GM12878 (cell line): ENCODE measurements around the gene PDZRN4. TPM values are rescaled to one million over a fixed set of nuclear protein-coding genes. Genes with fewer than 3 reads are reported as not detected.

Source experiments
- ATAC-seq: fragments of 200-7000 bp; cut with Tn5 transposase; 3 replicates; pipeline ENCODE4 v1.9.1; 2020; ENCODE audit warnings: mild to moderate bottlenecking, moderate library complexity
- BruUV-seq: library from RNA; stranded (reverse); fragments of 400-500 nt; replicated peaks from 2 replicates; lab custom pipeline; 2021; lab: Mats Ljungman, UMichigan
- CTCF ChIA-PET: fragments of 300-600 bp; sonication (Branson Sonifier 250); formaldehyde crosslinking; extraction: SDS; loops from one replicate; lab custom pipeline; 2021; ENCODE audit warnings: inconsistent platforms; lab: Yijun Ruan, JAX
- POLR2A ChIA-PET: fragments of 350-600 bp; formaldehyde crosslinking; extraction: SDS; loops from one replicate; lab custom pipeline; 2021; ENCODE audit warnings: inconsistent platforms; lab: Charles Lee
- RAD21 ChIA-PET: fragments of 300-600 bp; sonication (Branson Sonifier 250); formaldehyde crosslinking; loops from one replicate; lab custom pipeline; 2023; ENCODE audit warnings: antibody characterized with exemption; ENCODE audit not compliant: unreplicated experiment; lab: Charles Lee
- SMC1A ChIA-PET: fragments of 300-600 bp; sonication (Branson Sonifier 250); formaldehyde crosslinking; loops from one replicate; lab custom pipeline; 2023; ENCODE audit not compliant: unreplicated experiment, uncharacterized antibody; lab: Charles Lee
- DNase-seq: peaks from one replicate; pipeline ENCODE4 v3.0.0-alpha.2; 2011; ENCODE audit warnings: low read depth, low spot score
- FAIRE-seq: peaks from 3 replicates; lab custom pipeline; 2011; peaks lifted over from hg19 to GRCh38; lab: Jason Lieb, UNC
- H2AFZ ChIP-seq: 2 replicates; pipeline ENCODE4 v1.6.0; 2011; ENCODE audit warnings: low read depth, low read length, control low read depth; ENCODE audit not compliant: control insufficient read depth
- H3K27ac ChIP-seq: 2 replicates; pipeline ENCODE4 v1.5.1; 2011; ENCODE audit warnings: control low read depth; ENCODE audit not compliant: control insufficient read depth, insufficient read depth
- H3K27me3 ChIP-seq, 2 experiments: replicated peaks in 1 of 2; 2 replicates each; pipeline versions ENCODE4 v1.6.0 to v1.6.1; 2011; ENCODE audit warnings: low read length in 1 of 2; ENCODE audit not compliant: control insufficient read depth in 2 of 2, insufficient read depth in 2 of 2
- H3K36me3 ChIP-seq, 2 experiments: 2 replicates each; pipeline ENCODE4 v1.5.1; 2011; ENCODE audit warnings: low read length in 1 of 2; ENCODE audit not compliant: control insufficient read depth in 2 of 2, insufficient read depth in 2 of 2
- H3K4me1 ChIP-seq: 2 replicates; pipeline ENCODE4 v1.6.1; 2011; ENCODE audit warnings: mild to moderate bottlenecking, low read length, moderate library complexity, mixed read lengths; ENCODE audit not compliant: control insufficient read depth, insufficient read depth
- H3K4me2 ChIP-seq: 2 replicates; pipeline ENCODE4 v1.6.0; 2011; ENCODE audit warnings: control low read depth; ENCODE audit not compliant: control insufficient read depth, insufficient read depth
- H3K4me3 ChIP-seq: fragments of 200-600 bp; sonication (generic); 2 replicates; pipeline ENCODE4 v1.5.1; 2016
- H3K79me2 ChIP-seq: 2 replicates; pipeline ENCODE4 v1.6.0; 2011; ENCODE audit warnings: low read length; ENCODE audit not compliant: control insufficient read depth, insufficient read depth
- H3K9ac ChIP-seq: 2 replicates; pipeline ENCODE4 v1.8.0; 2011; ENCODE audit warnings: low read length, control low read depth, mixed read lengths; ENCODE audit not compliant: control insufficient read depth, insufficient read depth
- H3K9me3 ChIP-seq: replicated peaks from 3 replicates; pipeline ENCODE4 v1.5.1; 2011; ENCODE audit warnings: mild to moderate bottlenecking, low read length; ENCODE audit not compliant: control insufficient read depth, insufficient read depth
- H4K20me1 ChIP-seq: 2 replicates; pipeline ENCODE4 v1.6.0; 2011; ENCODE audit not compliant: control insufficient read depth, insufficient read depth
- ATF2 ChIP-seq: IDR thresholded peaks from 2 replicates; pipeline ENCODE4 v1.6.1; 2012; ENCODE audit warnings: low read length, inconsistent platforms
- CTCF ChIP-seq, 3 experiments: IDR thresholded peaks in 2 of 3; conservative IDR thresholded peaks in 1 of 3; 2 replicates each; pipeline ENCODE4 v1.5.1; 2011; ENCODE audit warnings: low read depth in 3 of 3, low read length in 3 of 3, mild to moderate bottlenecking in 3 of 3, control low read depth in 2 of 3, moderate library complexity in 2 of 3, inconsistent platforms in 1 of 3, mixed read lengths in 1 of 3; ENCODE audit not compliant: control insufficient read depth in 2 of 3, insufficient read depth in 1 of 3; ENCODE audit errors: extremely low read depth in 1 of 3
- E2F4 ChIP-seq: IDR thresholded peaks from 2 replicates; pipeline ENCODE4 v1.6.1; 2012; ENCODE audit warnings: low read depth, low read length, improper control_type of control experiment
- MEF2A ChIP-seq: IDR thresholded peaks from 2 replicates; pipeline ENCODE4 v1.6.1; 2011; ENCODE audit warnings: low read depth, mild to moderate bottlenecking, low read length, moderate library complexity; ENCODE audit not compliant: insufficient read depth
- NFXL1 ChIP-seq: fragments of 450-650 bp; IDR thresholded peaks from 2 replicates; pipeline ENCODE4 v1.6.1; 2017; ENCODE audit warnings: antibody characterized with exemption, mild to moderate bottlenecking, borderline replicate concordance
- NRF1 ChIP-seq: conservative IDR thresholded peaks from 2 replicates; pipeline ENCODE4 v1.6.1; 2011; ENCODE audit warnings: mild to moderate bottlenecking, low read depth, low read length, improper control_type of control experiment
- PRDM15 ChIP-seq: fragments of 450-650 bp; formaldehyde crosslinking; IDR thresholded peaks from 2 replicates; pipeline ENCODE4 v1.4.0; 2020; ENCODE audit warnings: mild to moderate bottlenecking, moderate library complexity
- WGBS: methylation state at CpG from one replicate; pipeline ENCODE4 v1.1.6; 2016; ENCODE audit warnings: low lambda C conversion rate; ENCODE audit not compliant: insufficient replicate concordance, insufficient coverage; ENCODE audit errors: missing lambda C conversion rate; 5-methylcytosine and 5-hydroxymethylcytosine counted together
- in situ Hi-C: fragments of 300-500 bp; cut with MboI; formaldehyde crosslinking; loops from 9 replicates; pipeline ENCODE4 v1.14.3; 2018; ENCODE audit warnings: mixed read lengths
- intact Hi-C: fragments of 100-400 bp; cut with micrococcal nuclease; formaldehyde crosslinking; loops from one replicate; pipeline ENCODE4 v1.14.2; 2022; ENCODE audit not compliant: unreplicated experiment
- polyA plus RNA-seq, 11 experiments: library from polyadenylated mRNA; depleted of rRNA in 4 of 11; unstranded in 6 of 11; stranded (reverse) in 5 of 11; fragments of >200 nt; fragmentation: Nextera tagmentation in 4 of 11; fragmentation: Illumina TruSeq in 1 of 11; extraction: Ambion mirVana in 4 of 11; extraction: Trizol in 1 of 11; gene quantifications; 1 replicate in 1 of 11; 2 replicates in 10 of 11; pipeline versions ENCODE4 v1.2.1 to v1.2.3, GENCODE V29; 2011 to 2016; ENCODE audit warnings: inconsistent platforms in 2 of 11, missing spikeins in 2 of 11, low read depth in 1 of 11
- total RNA-seq, 4 experiments: library from RNA; depleted of rRNA in 3 of 4; stranded (reverse); fragments of >200 nt in 3 of 4; fragmentation: Illumina TruSeq in 1 of 4; extraction: Trizol in 1 of 4; gene quantifications; 2 replicates each; pipeline versions ENCODE4 v1.2.1 to v1.2.3, GENCODE V29; 2013 to 2021

The PDZRN4 gene
- total and polyA plus RNA-seq, 10 of the 15 experiments (the other 5 are each of a cell fraction or from before 2014, with no cell fraction given): 0.03 TPM; not detected in 9

- H3K4me3 ChIP-seq: no peak overlapping the region
- no peak for DNase-seq
- TF ChIP-seq ATF2 (no peak), PRDM15 (no peak), E2F4 (no peak), NFXL1 (no peak), CTCF (IDR thresholded peaks at IDR 0.05 in 2 of 3, conservative IDR thresholded peaks at IDR 0.05 in 1 of 3; ENCODE audit: control insufficient read depth in 2 of 3, extremely low read depth in 1 of 3, insufficient read depth in 1 of 3, low read depth in 3 of 3, low read length in 3 of 3) (no peak), MEF2A (no peak), NRF1 (no peak)
- WGBS: 0% methylated on average over 1 of the region's 1 CpG
- no peak overlapping the region for H3K27ac ChIP-seq
- H3K27me3 ChIP-seq: no peaks in the 10 kb centered on the region
- FAIRE-seq: no peak
- no peak overlapping the region for H3K9ac ChIP-seq
- no peaks in the 10 kb centered on the region for H4K20me1 ChIP-seq
- ChIA-PET CTCF (no interaction called here), SMC1A (interaction anchor here (0.7 kb wide), 1 partner anchor 10 kb away, joined by 3 read pairs; no protein-coding TSS in a partner anchor), RAD21 (no interaction called here), POLR2A (no interaction called here)
- no peaks in the 10 kb centered on the region for H3K9me3 ChIP-seq
- no TSS peak for BruUV-seq
- ATAC-seq: no peak
- in situ Hi-C loops: no loop called here
- H3K4me1 ChIP-seq: no peaks in the 10 kb centered on the region
- H3K36me3 ChIP-seq: no peaks in the 10 kb centered on the region
- intact Hi-C loops: no loop called here
- H2AFZ ChIP-seq: no peak overlapping the region
- no peak overlapping the region for H3K4me2 ChIP-seq
- H3K79me2 ChIP-seq: no peaks in the 10 kb centered on the region
These were observed 277.4 kb downstream of the PDZRN4 start for GRCh38 chr12:41465526-41465925.
